ENCODE measurements around the gene FARP2. TPM values are rescaled to one million over a fixed set of nuclear protein-coding genes. Genes with fewer than 3 reads are reported as not detected.
"Not testable (repeated sequence)": the region's sequence is repeated elsewhere in the genome, so short reads cannot be mapped to it uniquely, and the experiment has no call there.

Gene FARP2
- total RNA-seq, 4 donors from 2014 or later = 63.3 to 86.4 (median 66.0) TPM

GRCh38 chr2:241413929-241414580 lies 58.0 kb downstream of the FARP2 start:
- no peak overlapping the region for H3K4me3 ChIP-seq (ENCODE audit: low read depth, poor library complexity, severe bottlenecking)
- WGBS, 2 donors = 83 to 91% methylated on average over 7 of the region's 7 CpGs
- DNase-seq (ENCODE audit: low spot score in 2 of 2) = no peak
- intact Hi-C loops (cut with DNase I; ENCODE audit: low total_unique reads) = no loop called here
- TF ChIP-seq POLR2A (IDR thresholded peaks at IDR 0.05) = no peak
- TF ChIP-seq CTCF (IDR thresholded peaks at IDR 0.05) = no peak

GRCh38 chr2:241415196-241415595 lies 59.1 kb downstream of the FARP2 start:
- 92 to 96% methylated on average over 3 of the region's 3 CpGs for WGBS, 2 donors
- TF ChIP-seq CTCF (IDR thresholded peaks at IDR 0.05) = no peak
- TF ChIP-seq POLR2A (IDR thresholded peaks at IDR 0.05) = no peak
- H3K4me3 ChIP-seq (ENCODE audit: low read depth, poor library complexity, severe bottlenecking) = no peak overlapping the region
- intact Hi-C loops (cut with DNase I; ENCODE audit: low total_unique reads) = no loop called here
- DNase-seq (ENCODE audit: low spot score in 2 of 2) = no peak

- WGBS, 2 donors = 84 to 85% methylated on average over 6 of the region's 6 CpGs
- intact Hi-C loops (cut with DNase I; ENCODE audit: low total_unique reads) = no loop called here
- no peak overlapping the region for H3K4me3 ChIP-seq (ENCODE audit: low read depth, poor library complexity, severe bottlenecking)
- DNase-seq (ENCODE audit: low spot score in 2 of 2) = no peak
- TF ChIP-seq CTCF (IDR thresholded peaks at IDR 0.05) = no peak
Observed at GRCh38 chr2:241417626-241418025, 61.5 kb downstream of the FARP2 start.

- intact Hi-C loops (cut with DNase I; ENCODE audit: low total_unique reads) = no loop called here
- 97 to 98% methylated on average over 3 of the region's 3 CpGs for WGBS, 2 donors
- H3K4me3 ChIP-seq (ENCODE audit: low read depth, poor library complexity, severe bottlenecking) = no peak overlapping the region
- TF ChIP-seq POLR2A (IDR thresholded peaks at IDR 0.05) (no peak), CTCF (IDR thresholded peaks at IDR 0.05) (no peak)
- DNase-seq (ENCODE audit: low spot score in 2 of 2) = no peak
Observed at GRCh38 chr2:241421330-241421729, 65.2 kb downstream of the FARP2 start.

- intact Hi-C loops (cut with DNase I; ENCODE audit: low total_unique reads); DNase-seq (ENCODE audit: low spot score in 2 of 2); H3K4me3 ChIP-seq (ENCODE audit: low read depth, poor library complexity, severe bottlenecking): not testable (repeated sequence)
- 96 to 97% methylated on average over 5 of the region's 5 CpGs for WGBS, 2 donors
Observed at GRCh38 chr2:241421942-241422341, 65.9 kb downstream of the FARP2 start.

- WGBS, 2 donors = 91 to 94% methylated on average over 1 of the region's 1 CpG
- H3K4me3 ChIP-seq (ENCODE audit: low read depth, poor library complexity, severe bottlenecking) = no peak overlapping the region
- DNase-seq (ENCODE audit: low spot score in 2 of 2) = no peak
- TF ChIP-seq POLR2A (IDR thresholded peaks at IDR 0.05) = no peak
- TF ChIP-seq CTCF (IDR thresholded peaks at IDR 0.05) = no peak
- intact Hi-C loops (cut with DNase I; ENCODE audit: low total_unique reads) = no loop called here
Observed at GRCh38 chr2:241422350-241422749, 66.3 kb downstream of the FARP2 start.

GRCh38 chr2:241423489-241423888 lies 67.4 kb downstream of the FARP2 start:
- intact Hi-C loops (cut with DNase I; ENCODE audit: low total_unique reads); H3K4me3 ChIP-seq (ENCODE audit: low read depth, poor library complexity, severe bottlenecking); DNase-seq (ENCODE audit: low spot score in 2 of 2): not testable (repeated sequence)
- WGBS, 2 donors = 95 to 97% methylated on average over 1 of the region's 1 CpG

Data from lower leg skin (tissue), 4 donors.